H1 (cell line): Measurements from ENCODE around the gene PMP22. TPM values are rescaled to one million over a fixed set of nuclear protein-coding genes. Genes with fewer than 3 reads are reported as not detected.
A peak's percentile ranks its signal among the peaks of the same experiment; 100 is the strongest.

Source experiments
- CTCF ChIA-PET: fragments of 300-600 bp; sonication (Branson Sonifier 250); formaldehyde crosslinking; loops from one replicate; lab custom pipeline; 2021; ENCODE audit not compliant: partially characterized antibody; lab: Charles Lee
- POLR2A ChIA-PET: fragments of 300-600 bp; sonication (Branson Sonifier 250); formaldehyde crosslinking; loops from one replicate; lab custom pipeline; 2021; ENCODE audit warnings: inconsistent platforms; ENCODE audit not compliant: partially characterized antibody; lab: Charles Lee
- DNase-seq, 2 experiments: peaks; one replicate each; pipeline versions ENCODE4 v3.0.0 to v3.0.0-alpha.2; 2010 to 2022; ENCODE audit warnings: low spot score in 2 of 2, low read depth in 1 of 2, mixed read lengths in 1 of 2
- FAIRE-seq: peaks from 2 replicates; lab custom pipeline; 2011; peaks lifted over from hg19 to GRCh38; lab: Jason Lieb, UNC
- H2AFZ ChIP-seq: 2 replicates; pipeline ENCODE4 v1.8.1; 2012; ENCODE audit warnings: low read length, inconsistent platforms
- H2AK5ac ChIP-seq: 2 replicates; pipeline ENCODE4 v1.6.1; 2013; ENCODE audit warnings: low read depth, low read length
- H2BK120ac ChIP-seq: replicated peaks from 2 replicates; pipeline ENCODE3; 2013; ENCODE audit warnings: low read depth, low read length, inconsistent platforms
- H2BK12ac ChIP-seq: 2 replicates; pipeline ENCODE4 v1.6.1; 2013; ENCODE audit warnings: low read depth, low read length
- H2BK15ac ChIP-seq: 2 replicates; pipeline ENCODE4 v1.6.1; 2013; ENCODE audit warnings: low read length
- H2BK20ac ChIP-seq: 2 replicates; pipeline ENCODE4 v1.6.1; 2013; ENCODE audit warnings: low read length
- H2BK5ac ChIP-seq: 2 replicates; pipeline ENCODE4 v1.6.1; 2013; ENCODE audit warnings: low read depth, low read length
- H3K14ac ChIP-seq: 2 replicates; pipeline ENCODE4 v1.6.1; 2013; ENCODE audit warnings: inconsistent platforms; ENCODE audit not compliant: insufficient read length
- H3K18ac ChIP-seq: 2 replicates; pipeline ENCODE4 v1.6.1; 2013; ENCODE audit warnings: low read length; ENCODE audit errors: extremely low read depth
- H3K23ac ChIP-seq: 2 replicates; pipeline ENCODE4 v1.6.1; 2013; ENCODE audit warnings: inconsistent platforms; ENCODE audit not compliant: insufficient read length
- H3K23me2 ChIP-seq: 2 replicates; pipeline ENCODE4 v1.6.1; 2013; ENCODE audit warnings: low read depth, low read length
- H3K27ac ChIP-seq: 2 replicates; pipeline ENCODE4 v1.6.1; 2011; ENCODE audit warnings: low read depth, low read length, inconsistent platforms
- H3K27me3 ChIP-seq, 4 experiments: replicated peaks in 1 of 4; 1 replicate in 1 of 4; 2 replicates in 3 of 4; pipeline versions ENCODE4 v1.6.1 to v1.8.1; 2011 to 2013; ENCODE audit warnings: low read length in 3 of 4, mild to moderate bottlenecking in 3 of 4, inconsistent platforms in 2 of 4, mixed read lengths in 2 of 4, moderate library complexity in 1 of 4; ENCODE audit not compliant: control insufficient read depth in 3 of 4, insufficient read depth in 3 of 4; ENCODE audit errors: extremely low read depth in 1 of 4
- H3K36me3 ChIP-seq, 4 experiments: 2 replicates each; pipeline versions ENCODE4 v1.6.1 to v1.8.1; 2011 to 2013; ENCODE audit warnings: mild to moderate bottlenecking in 4 of 4, low read length in 3 of 4, moderate library complexity in 2 of 4, control low read depth in 1 of 4, inconsistent platforms in 1 of 4; ENCODE audit not compliant: insufficient read depth in 4 of 4, control insufficient read depth in 2 of 4
- H3K4ac ChIP-seq: replicated peaks from 2 replicates; pipeline ENCODE3; 2013; ENCODE audit warnings: low read length, low read depth, mixed read lengths, inconsistent platforms; ENCODE audit not compliant: insufficient read length
- H3K4me1 ChIP-seq, 4 experiments: replicated peaks in 1 of 4; 1 replicate in 1 of 4; 2 replicates in 3 of 4; pipeline versions ENCODE4 v1.6.1 to v1.8.1; 2011 to 2013; ENCODE audit warnings: low read length in 3 of 4, inconsistent platforms in 2 of 4, mixed read lengths in 1 of 4; ENCODE audit not compliant: insufficient read depth in 4 of 4, control insufficient read depth in 3 of 4
- H3K4me2 ChIP-seq, 2 experiments: 2 replicates each; pipeline versions ENCODE4 v1.6.1 to v1.8.1; 2011 to 2013; ENCODE audit warnings: low read depth in 2 of 2, low read length in 2 of 2, control low read depth in 1 of 2, inconsistent platforms in 1 of 2, mild to moderate bottlenecking in 1 of 2; ENCODE audit not compliant: insufficient read depth in 1 of 2
- H3K4me3 ChIP-seq, 4 experiments: fragments of 200-600, 300-600 bp in 1 of 4; sonication (generic), shearing (Covaris generic), sonication (Bioruptor Twin) in 1 of 4; 2 replicates each; pipeline versions ENCODE4 v1.5.1 to v1.8.1; 2011 to 2016; ENCODE audit warnings: low read length in 4 of 4, low read depth in 3 of 4, control low read depth in 2 of 4, inconsistent platforms in 2 of 4, mild to moderate bottlenecking in 2 of 4, mixed read lengths in 1 of 4, moderate library complexity in 1 of 4; ENCODE audit not compliant: insufficient read depth in 2 of 4; ENCODE audit errors: extremely low read depth in 1 of 4
- H3K56ac ChIP-seq: replicated peaks from 2 replicates; pipeline ENCODE3; 2013; ENCODE audit warnings: low read depth, mild to moderate bottlenecking, mixed read lengths, low read length, inconsistent platforms; ENCODE audit not compliant: insufficient read length
- H3K79me1 ChIP-seq: 2 replicates; pipeline ENCODE4 v1.6.1; 2013; ENCODE audit warnings: low read depth, low read length, control low read depth
- H3K79me2 ChIP-seq, 2 experiments: 2 replicates each; pipeline versions ENCODE4 v1.6.1 to v1.8.1; 2012 to 2013; ENCODE audit warnings: low read length in 2 of 2, mild to moderate bottlenecking in 2 of 2, inconsistent platforms in 1 of 2; ENCODE audit not compliant: insufficient read depth in 2 of 2, control insufficient read depth in 1 of 2
- H3K9ac ChIP-seq, 4 experiments: replicated peaks in 1 of 4; 1 replicate in 1 of 4; 2 replicates in 3 of 4; pipeline versions ENCODE4 v1.6.1 to v1.8.1; 2011 to 2013; ENCODE audit warnings: low read depth in 3 of 4, low read length in 3 of 4, control low read depth in 2 of 4, mild to moderate bottlenecking in 2 of 4, moderate library complexity in 2 of 4, inconsistent platforms in 1 of 4; ENCODE audit errors: extremely low read depth in 1 of 4
- H3K9me3 ChIP-seq, 2 experiments: 2 replicates each; pipeline versions ENCODE4 v1.6.1 to v1.8.1; 2012 to 2013; ENCODE audit warnings: mild to moderate bottlenecking in 2 of 2, moderate library complexity in 2 of 2, control low read depth in 1 of 2, inconsistent platforms in 1 of 2, low read depth in 1 of 2, low read length in 1 of 2, mixed read lengths in 1 of 2; ENCODE audit not compliant: insufficient read depth in 2 of 2
- H4K20me1 ChIP-seq, 2 experiments: replicated peaks in 1 of 2; 2 replicates each; pipeline versions ENCODE3 to v1.8.1; 2011 to 2013; ENCODE audit warnings: inconsistent platforms in 2 of 2, low read length in 2 of 2, mild to moderate bottlenecking in 1 of 2; ENCODE audit not compliant: insufficient read depth in 2 of 2, control insufficient read depth in 1 of 2
- H4K5ac ChIP-seq: 2 replicates; pipeline ENCODE4 v1.6.1; 2013; ENCODE audit warnings: low read length, low read depth, mixed read lengths, inconsistent platforms; ENCODE audit not compliant: insufficient read length
- H4K8ac ChIP-seq: 2 replicates; pipeline ENCODE4 v1.8.0; 2013; ENCODE audit warnings: mild to moderate bottlenecking, moderate library complexity, low read length, inconsistent platforms; ENCODE audit not compliant: insufficient read depth; ENCODE audit errors: extremely low read depth
- H4K91ac ChIP-seq: replicated peaks from 2 replicates; pipeline ENCODE3; 2013; ENCODE audit warnings: low read length, mixed read lengths, inconsistent platforms; ENCODE audit not compliant: insufficient read length
- ATF3 ChIP-seq: IDR thresholded peaks from 2 replicates; pipeline ENCODE4 v1.6.1; 2011; ENCODE audit warnings: low read depth, mild to moderate bottlenecking, low read length; ENCODE audit not compliant: insufficient read depth
- EP300 ChIP-seq, 2 experiments: IDR thresholded peaks; 1 replicate in 1 of 2; 2 replicates in 1 of 2; pipeline ENCODE4 v1.6.1; 2011 to 2012; ENCODE audit warnings: low read depth in 2 of 2, low read length in 2 of 2, mild to moderate bottlenecking in 2 of 2, borderline replicate concordance in 1 of 2, inconsistent platforms in 1 of 2, moderate library complexity in 1 of 2
- FOSL1 ChIP-seq: IDR thresholded peaks from 2 replicates; pipeline ENCODE4 v1.6.1; 2011; ENCODE audit warnings: mild to moderate bottlenecking, low read depth, low read length, moderate library complexity; ENCODE audit not compliant: insufficient read depth
- GABPA ChIP-seq: IDR thresholded peaks from 2 replicates; pipeline ENCODE4 v1.6.1; 2011; ENCODE audit warnings: mild to moderate bottlenecking, low read length, moderate library complexity, borderline replicate concordance; ENCODE audit not compliant: insufficient read depth
- RBBP5 ChIP-seq: IDR thresholded peaks from 2 replicates; pipeline ENCODE4 v1.7.1; 2012; ENCODE audit warnings: low read depth, mild to moderate bottlenecking, inconsistent platforms, low read length, moderate library complexity, borderline replicate concordance
- SP4 ChIP-seq: IDR thresholded peaks from 2 replicates; pipeline ENCODE4 v1.6.1; 2012; ENCODE audit warnings: low read length, inconsistent platforms
- SUZ12 ChIP-seq: fragments of 200-600 bp; sonication (generic); IDR thresholded peaks from 2 replicates; pipeline ENCODE4 v1.6.1; 2012; ENCODE audit warnings: mild to moderate bottlenecking, inconsistent platforms, low read length, moderate library complexity, mixed read lengths
- TBP ChIP-seq: IDR thresholded peaks from 2 replicates; pipeline ENCODE4 v1.6.1; 2011; ENCODE audit warnings: low read depth, low read length, improper control_type of control experiment
- WGBS, 2 experiments: shearing (Covaris generic) in 1 of 2; methylation state at CpG; one replicate each; pipeline versions ENCODE4 v1.1.6 to v1.1.7; 2013 to 2015; ENCODE audit warnings: low lambda C conversion rate in 2 of 2, mixed read lengths in 2 of 2, inconsistent platforms in 1 of 2, low coverage in 1 of 2, missing lambda C conversion rate in 1 of 2; ENCODE audit not compliant: insufficient replicate concordance in 2 of 2, insufficient coverage in 1 of 2, insufficient read length in 1 of 2; ENCODE audit errors: extremely low coverage in 1 of 2, missing lambda C conversion rate in 1 of 2; 5-methylcytosine and 5-hydroxymethylcytosine counted together
- polyA plus RNA-seq, 7 experiments: library from polyadenylated mRNA; depleted of rRNA in 3 of 7; stranded (reverse) in 5 of 7; unstranded in 2 of 7; fragments of >200 nt in 5 of 7; fragments of 200-250 nt in 2 of 7; gene quantifications; 1 replicate in 5 of 7; 2 replicates in 1 of 7; 4 replicates in 1 of 7; pipeline versions ENCODE4 v1.2.1 to v1.2.3, GENCODE V29; 2011 to 2013; ENCODE audit warnings: missing spikeins in 2 of 7, mixed read lengths in 2 of 7
- total RNA-seq: library from RNA; stranded (reverse); fragmentation: NEBNext Ultra II Directional; extraction: Animal tissue kit (Norgen Biotek cat#: 25700); gene quantifications from 2 replicates; pipeline ENCODE4 v1.2.1, GENCODE V29; 2021

The PMP22 gene
- total and polyA plus RNA-seq, 2 of the 8 experiments (the other 6 are each of a cell fraction or from before 2014, with no cell fraction given): 0.84 to 4.9 TPM

GRCh38 chr17:15266325-15267125 is 1.4 kb upstream of the PMP22 start:
- Histone ChIP-seq H4K5ac (no peak overlapping the region), H3K36me3 (no peaks in the 10 kb centered on the region), H3K4ac (no peak overlapping the region), H3K9me3 (no peaks in the 10 kb centered on the region), H3K23ac (no peak overlapping the region), H2AFZ (no peak overlapping the region), H2BK5ac (no peak overlapping the region), H4K8ac (no peak overlapping the region), H3K27me3 (peaks cover 21 to 33% (median 30%) of the 10 kb centered on the region in 4 experiments), H2AK5ac (no peak overlapping the region), H2BK20ac (no peak overlapping the region), H3K4me1 (peaks cover 0 to 14% (median 2%) of the 10 kb centered on the region in 4 experiments; a peak in 5 of 7 replicates), H3K56ac (no peak overlapping the region), H4K20me1 (peaks cover 0 to 1% of the 10 kb centered on the region in 2 experiments), H3K79me1 (no peaks in the 10 kb centered on the region), H3K4me2 (no peak overlapping the region), H3K23me2 (peaks cover 12% of the 10 kb centered on the region; the same call in 1 of the 2 replicates), H3K4me3 (no peak overlapping the region), H3K79me2 (no peaks in the 10 kb centered on the region), H3K14ac (no peak overlapping the region), H3K27ac (no peak overlapping the region), H2BK120ac (no peak overlapping the region), H4K91ac (no peak overlapping the region), H2BK12ac (0 out of 2 replicates have a peak overlapping the region, but pooled peaks have one; percentile 43), H3K9ac (no peak overlapping the region), H3K18ac (no peak overlapping the region), H2BK15ac (0 out of 2 replicates have a peak overlapping the region, but pooled peaks have one; percentile 10)
- ChIA-PET CTCF (interaction anchor here (1.2 to 7.3 kb wide), 4 partner anchors 9 to 236 kb away, joined by 6 to 69 read pairs (median 6); no protein-coding TSS in a partner anchor), POLR2A (no interaction called here)
- FAIRE-seq: no peak
- TF ChIP-seq SP4: no peak
- no peak for TF ChIP-seq EP300 (IDR thresholded peaks at IDR 0.05; ENCODE audit: borderline replicate concordance in 1 of 2, low read depth in 2 of 2, low read length in 2 of 2)
- TF ChIP-seq SUZ12: no peak
- TF ChIP-seq FOSL1: no peak
- no peak for TF ChIP-seq GABPA
- TF ChIP-seq TBP: no peak
- TF ChIP-seq ATF3: no peak
- no peak for TF ChIP-seq RBBP5
- DNase-seq: peak in 1 of 2 experiments; percentile 22
- 90% methylated on average over 13 of the region's 13 CpGs; no CpG with 5 or more reads in 1 of the 2 experiments for WGBS, 2 experiments
